Putamen (tissue), 1 donor: ENCODE data around the gene ETS2.
A peak's percentile ranks its signal among the peaks of the same experiment; 100 is the strongest.
"Not testable (repeated sequence)": the region's sequence is repeated elsewhere in the genome, so short reads cannot be mapped to it uniquely, and the experiment has no call there.

ENCODE experiments used
- DNase-seq: peaks from one replicate; pipeline ENCODE4 v3.0.0-alpha.2; 2016; ENCODE audit warnings: low spot score

Gene ETS2

GRCh38 chr21:38818325-38818723, 12.6 kb downstream of the ETS2 start:
- no peak for DNase-seq

DNA sequence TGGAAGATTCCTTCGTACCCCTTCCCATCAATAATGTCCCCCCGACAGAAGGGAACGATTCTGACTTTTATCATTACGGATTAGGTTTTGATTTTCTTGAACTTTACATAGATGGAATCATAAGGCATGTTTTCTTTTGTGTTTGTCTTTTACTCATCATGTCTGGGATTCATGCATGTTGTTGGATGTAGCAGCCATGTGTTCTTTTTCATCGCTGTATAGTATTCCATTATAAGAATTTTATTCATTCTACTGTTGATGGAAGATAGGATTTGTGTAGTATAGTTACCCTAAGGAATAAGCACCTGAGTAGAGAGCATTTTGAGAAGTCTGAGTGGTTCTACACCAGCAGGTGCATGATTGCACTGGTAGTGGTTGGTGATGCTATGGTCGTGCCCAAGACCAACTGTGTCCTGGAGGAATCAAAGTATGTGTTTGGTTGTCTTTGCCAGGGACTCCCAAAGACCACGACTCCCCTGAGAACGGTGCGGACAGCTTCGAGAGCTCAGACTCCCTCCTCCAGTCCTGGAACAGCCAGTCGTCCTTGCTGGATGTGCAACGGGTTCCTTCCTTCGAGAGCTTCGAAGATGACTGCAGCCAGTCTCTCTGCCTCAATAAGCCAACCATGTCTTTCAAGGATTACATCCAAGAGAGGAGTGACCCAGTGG, 13.5 kb downstream of the ETS2 start:
- DNase-seq = no peak

DNA sequence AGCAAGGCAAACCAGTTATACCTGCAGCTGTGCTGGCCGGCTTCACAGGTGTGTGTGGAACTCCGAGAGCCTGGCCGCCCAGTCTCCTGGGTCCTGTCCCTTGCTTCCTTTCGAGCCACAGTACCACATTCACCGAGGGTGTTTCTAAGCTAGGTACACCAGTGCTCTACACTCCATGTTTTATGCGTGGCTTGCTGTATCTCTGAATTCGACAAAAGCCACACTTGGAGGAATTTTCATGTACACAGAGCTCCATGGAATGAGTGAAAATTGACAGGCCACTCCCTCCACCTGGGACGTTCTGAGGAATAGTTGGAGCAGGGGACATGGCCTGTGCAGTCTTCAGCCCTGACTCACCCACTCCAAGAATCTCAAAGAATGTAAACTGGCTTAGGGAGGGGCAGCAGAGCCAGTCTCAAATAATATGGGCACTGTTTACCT, 14.0 kb downstream of the ETS2 start:
- DNase-seq = no peak

- DNase-seq = no peak
These were observed 14.9 kb downstream of the ETS2 start for GRCh38 chr21:38820471-38821239.

- no peak for DNase-seq
These were observed 15.5 kb downstream of the ETS2 start for GRCh38 chr21:38821248-38821647.

GRCh38 chr21:38821959-38822682, 16.4 kb downstream of the ETS2 start:
- no peak for DNase-seq

DNA sequence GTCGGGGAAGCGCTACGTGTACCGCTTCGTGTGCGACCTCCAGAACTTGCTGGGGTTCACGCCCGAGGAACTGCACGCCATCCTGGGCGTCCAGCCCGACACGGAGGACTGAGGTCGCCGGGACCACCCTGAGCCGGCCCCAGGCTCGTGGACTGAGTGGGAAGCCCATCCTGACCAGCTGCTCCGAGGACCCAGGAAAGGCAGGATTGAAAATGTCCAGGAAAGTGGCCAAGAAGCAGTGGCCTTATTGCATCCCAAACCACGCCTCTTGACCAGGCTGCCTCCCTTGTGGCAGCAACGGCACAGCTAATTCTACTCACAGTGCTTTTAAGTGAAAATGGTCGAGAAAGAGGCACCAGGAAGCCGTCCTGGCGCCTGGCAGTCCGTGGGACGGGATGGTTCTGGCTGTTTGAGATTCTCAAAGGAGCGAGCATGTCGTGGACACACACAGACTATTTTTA, 17.1 kb downstream of the ETS2 start:
- no peak for DNase-seq

DNA sequence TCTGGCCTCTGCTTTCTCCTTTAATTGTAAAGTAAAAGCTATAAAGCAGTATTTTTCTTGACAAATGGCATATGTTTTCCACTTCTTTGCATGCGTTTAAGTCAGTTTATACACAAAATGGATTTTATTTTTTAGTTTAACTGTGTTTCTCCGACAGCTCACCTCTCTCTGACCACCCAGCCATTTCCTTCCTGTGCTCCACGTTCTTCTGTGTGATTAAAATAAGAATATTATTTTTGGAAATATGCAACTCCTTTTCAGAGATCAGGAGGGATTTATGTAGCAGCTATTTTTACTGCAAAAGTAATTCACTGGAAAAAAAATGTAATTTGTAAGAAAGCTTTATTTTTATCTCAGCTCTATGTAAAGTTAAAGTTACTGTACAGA, 18.0 kb downstream of the ETS2 start:
- no peak for DNase-seq

GRCh38 chr21:38824124-38824822, 18.5 kb downstream of the ETS2 start:
- DNase-seq = no peak

DNA sequence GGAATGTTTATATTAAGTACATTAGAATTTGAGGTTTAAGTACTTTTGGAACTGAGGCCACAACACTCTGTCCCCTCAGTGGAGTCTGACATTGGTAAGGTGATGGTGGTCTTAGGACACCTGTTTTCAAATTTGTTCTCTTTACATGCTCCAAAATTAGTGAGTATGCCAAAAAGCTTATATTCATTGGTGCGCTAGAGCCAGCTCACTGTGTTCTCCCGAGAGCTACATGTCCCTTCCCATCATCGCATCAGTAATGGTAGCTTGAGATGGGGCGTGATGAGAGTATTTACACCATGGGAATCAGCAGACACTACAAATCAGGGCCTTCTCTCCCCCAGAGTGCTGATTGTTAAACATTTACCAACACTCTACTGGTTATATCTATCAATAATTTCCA, 19.5 kb downstream of the ETS2 start:
- DNase-seq = no peak

- DNase-seq = no peak
These were observed 20.2 kb downstream of the ETS2 start for GRCh38 chr21:38825921-38826320.

- not testable (repeated sequence) for DNase-seq
These were observed 22.4 kb downstream of the ETS2 start for GRCh38 chr21:38828111-38828510.

DNA sequence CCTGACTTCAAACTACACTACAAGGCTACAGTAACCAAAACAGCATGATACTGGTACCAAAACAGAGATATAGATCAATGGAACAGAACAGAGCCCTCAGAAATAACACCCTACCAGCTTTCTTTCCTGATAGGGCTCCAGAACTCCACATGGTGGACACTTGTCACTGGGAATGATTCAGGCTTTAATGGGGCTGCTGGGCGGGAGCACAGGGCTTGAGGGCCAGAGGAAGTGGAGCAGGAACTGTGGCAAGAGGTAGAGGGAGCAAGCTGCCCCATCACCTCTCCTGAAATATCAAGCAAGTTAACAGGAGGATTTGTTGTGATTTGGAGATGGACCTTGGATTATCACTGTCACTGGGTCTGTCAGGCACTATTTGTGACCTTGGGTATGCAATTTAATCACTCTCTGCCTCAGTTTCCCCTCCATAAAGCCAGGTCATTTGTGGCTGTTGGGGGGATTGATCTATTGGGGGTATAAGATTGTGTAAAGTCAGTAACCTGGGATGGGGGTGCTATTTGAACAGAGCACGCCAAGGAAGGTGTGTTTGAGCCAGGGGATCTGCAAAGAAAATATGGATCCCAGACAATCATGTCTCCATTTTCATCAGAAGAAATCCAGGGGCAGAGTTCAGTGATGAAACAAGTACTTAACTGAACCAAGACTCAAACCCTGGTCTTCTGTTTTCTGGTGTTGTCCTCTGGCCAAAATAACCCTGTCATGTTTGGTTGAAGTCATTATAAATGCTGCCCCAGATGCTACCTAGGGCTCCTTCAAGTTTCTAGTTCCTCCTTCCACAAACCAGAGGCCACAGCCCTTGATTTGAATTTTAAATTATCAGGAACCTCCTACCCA, 25.2 kb downstream of the ETS2 start:
- DNase-seq = no peak

- DNase-seq = peak; percentile 37
These were observed 26.1 kb downstream of the ETS2 start for GRCh38 chr21:38831526-38832467.

- no peak for DNase-seq
These were observed 26.9 kb downstream of the ETS2 start for GRCh38 chr21:38832664-38833063.

DNA sequence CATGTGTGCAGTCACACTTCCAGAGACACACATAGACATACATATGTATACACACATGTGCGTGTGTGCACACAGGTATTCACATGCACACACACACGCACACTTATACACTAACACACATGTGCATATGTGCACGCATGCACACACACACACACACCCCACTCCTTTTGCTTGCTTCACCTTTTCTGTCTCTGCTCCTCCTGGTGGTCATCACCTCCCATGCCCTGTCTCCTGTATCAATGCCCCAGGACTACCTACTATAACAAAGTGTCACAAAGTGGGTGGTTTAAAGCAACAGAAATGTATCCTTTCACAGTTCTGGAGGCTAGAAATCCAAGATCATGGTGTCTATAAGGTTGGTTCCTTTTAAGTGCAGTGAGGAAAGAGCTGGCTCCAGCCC, 27.4 kb downstream of the ETS2 start:
- no peak for DNase-seq

DNA sequence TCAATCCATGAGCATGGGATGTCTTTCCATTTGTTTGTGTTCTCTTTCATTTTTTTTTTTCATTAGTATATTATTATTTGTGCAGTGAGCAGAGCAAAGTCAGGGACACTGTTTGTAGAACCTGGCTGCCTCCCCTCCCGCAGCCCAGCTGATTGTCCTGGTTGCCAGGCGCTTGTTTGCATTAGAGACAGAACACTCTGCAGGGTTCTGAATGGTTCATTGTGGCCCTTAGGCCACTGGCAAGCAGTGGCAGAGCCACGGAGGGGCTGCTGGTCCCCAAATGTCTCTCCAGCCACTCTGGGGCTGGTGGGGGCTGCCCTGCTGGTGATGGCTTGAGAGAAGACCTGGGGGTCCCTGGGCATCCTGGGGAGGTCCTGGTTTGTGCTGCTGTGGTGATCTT, 29.0 kb downstream of the ETS2 start:
- no peak for DNase-seq

DNA sequence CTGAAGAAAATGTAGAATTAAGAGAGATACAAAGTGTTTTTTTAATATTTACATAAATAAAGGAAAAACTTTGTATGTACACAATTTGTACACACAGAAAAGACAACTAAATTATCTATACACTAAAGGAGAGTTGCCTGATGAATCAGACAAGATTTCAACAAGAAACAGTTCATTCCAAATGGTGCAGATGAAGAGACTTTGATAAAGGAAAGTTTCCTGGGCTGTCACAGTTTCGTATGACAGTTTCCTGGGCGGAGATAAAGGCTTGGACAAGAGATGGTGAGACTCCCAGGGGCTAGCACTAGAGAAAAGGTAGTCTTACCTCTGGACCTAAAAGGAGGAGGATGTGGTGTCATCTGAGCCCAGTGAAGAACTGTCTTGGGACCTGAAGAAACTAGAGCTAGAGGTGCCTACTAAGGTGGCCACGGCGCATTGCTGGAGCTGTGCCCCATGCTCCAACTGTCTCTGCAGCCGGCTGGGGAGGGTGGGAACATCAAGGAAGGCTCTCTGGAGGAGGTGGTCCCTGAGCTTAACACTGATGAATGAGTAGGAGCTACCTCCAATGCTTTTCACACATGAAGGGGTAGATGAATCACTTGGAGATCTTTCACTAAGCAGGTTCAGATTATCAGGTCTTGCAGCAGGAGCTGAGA, 32.2 kb downstream of the ETS2 start:
- no peak for DNase-seq

- DNase-seq = no peak
These were observed 33.0 kb downstream of the ETS2 start for GRCh38 chr21:38838598-38839327.
